ENCODE measurements around the gene DVL1. TPM values are rescaled to one million over a fixed set of nuclear protein-coding genes. Genes with fewer than 3 reads are reported as not detected.

DVL1 gene
- total and polyA plus RNA-seq, 9 of the 15 experiments (the other 6 are each of a cell fraction or from before 2014, with no cell fraction given): 0.62 to 135 (median 24.3) TPM

- TF ChIP-seq SIN3A (IDR thresholded peaks at IDR 0.05; ENCODE audit: borderline replicate concordance in 2 of 2, control insufficient read depth in 1 of 2, low read depth in 2 of 2, low read length in 2 of 2): 0 out of 4 replicates have a peak, but pooled peaks of 1 of the 2 experiments have one; percentile 17
- TF ChIP-seq LARP7 (IDR thresholded peaks at IDR 0.05): no peak
- peak; percentile 79 for TF ChIP-seq VEZF1 (CRISPR knock-in tag; IDR thresholded peaks at IDR 0.05)
- 0 out of 2 replicates have a peak, but pooled peaks have one; percentile 27 for TF ChIP-seq MAX (CRISPR knock-in tag; IDR thresholded peaks at IDR 0.05)
- TF ChIP-seq YY1 (IDR thresholded peaks at IDR 0.05; ENCODE audit: borderline replicate concordance in 1 of 3, control insufficient read depth in 1 of 3, extremely low read depth in 1 of 3, insufficient read depth in 3 of 3, insufficient read length in 1 of 3, insufficient replicate concordance in 2 of 3, low read depth in 1 of 3, low read length in 2 of 3): peak in 1 of 3 experiments; percentile 81
- no peak for TF ChIP-seq SETDB1 (IDR thresholded peaks at IDR 0.05; ENCODE audit: low read length)
- peak; percentile 69; the same call in 1 of the 2 replicates for TF ChIP-seq ZKSCAN1 (IDR thresholded peaks at IDR 0.05; ENCODE audit: low read depth, low read length)
- peak; percentile 72; the same call in 1 of the 2 replicates for TF ChIP-seq ZSCAN29 (IDR thresholded peaks at IDR 0.05)
- TF ChIP-seq STAG1 (CRISPR knock-in tag; IDR thresholded peaks at IDR 0.05; ENCODE audit: borderline replicate concordance): no peak
- TF ChIP-seq MYC (IDR thresholded peaks at IDR 0.05; ENCODE audit: low read depth, low read length): peak; percentile 55
- no peak for TF ChIP-seq MYC (CRISPR knock-in tag; IDR thresholded peaks at IDR 0.05; ENCODE audit: borderline replicate concordance, low read depth)
- 0 out of 2 replicates have a peak, but pooled peaks have one; percentile 1 for TF ChIP-seq ARID4B (CRISPR knock-in tag; IDR thresholded peaks at IDR 0.05)
- no peak for TF ChIP-seq ZNF76 (CRISPR knock-in tag; IDR thresholded peaks at IDR 0.05; ENCODE audit: borderline replicate concordance)
Measured at GRCh38 chr1:1315435-1315954, 33.7 kb downstream of the DVL1 start (continued).
